IgD-negative memory B cell (primary cell): Measurements from ENCODE around the gene DUSP7. TPM values are rescaled to one million over a fixed set of nuclear protein-coding genes. Genes with fewer than 3 reads are reported as not detected.

Source experiments
- H3K27ac Mint-ChIP-seq, 3 donors: one replicate each; pipeline ENCODE4 v1.8.0; 2020 to 2022; ENCODE audit warnings: mild to moderate bottlenecking in 3 of 3, mixed read lengths in 3 of 3, moderate library complexity in 1 of 3
- H3K27me3 Mint-ChIP-seq: one replicate; pipeline ENCODE4 v1.8.0; 2021; ENCODE audit warnings: mixed read lengths
- H3K36me3 Mint-ChIP-seq: one replicate; pipeline ENCODE4 v1.8.0; 2020; ENCODE audit warnings: mild to moderate bottlenecking, mixed read lengths
- H3K4me1 Mint-ChIP-seq, 3 donors: one replicate each; pipeline ENCODE4 v1.8.0; 2020 to 2022; ENCODE audit warnings: mixed read lengths in 3 of 3, mild to moderate bottlenecking in 1 of 3
- H3K4me3 Mint-ChIP-seq, 4 donors: one replicate each; pipeline ENCODE4 v1.8.0; 2020 to 2022; ENCODE audit warnings: mild to moderate bottlenecking in 4 of 4, mixed read lengths in 4 of 4, moderate library complexity in 3 of 4
- H3K9me3 Mint-ChIP-seq, 3 donors: one replicate each; pipeline ENCODE4 v1.8.0; 2020 to 2021; ENCODE audit warnings: mixed read lengths in 3 of 3, mild to moderate bottlenecking in 1 of 3
- polyA plus RNA-seq: library from polyadenylated mRNA; unstranded; fragments of 300-500 nt; fragmentation: Illumina TruSeq; gene quantifications from one replicate; pipeline ENCODE4 v1.2.3, GENCODE V29; 2021

The DUSP7 gene
- polyA plus RNA-seq, 1 donor from 2014 or later: 1.1 TPM

DNA sequence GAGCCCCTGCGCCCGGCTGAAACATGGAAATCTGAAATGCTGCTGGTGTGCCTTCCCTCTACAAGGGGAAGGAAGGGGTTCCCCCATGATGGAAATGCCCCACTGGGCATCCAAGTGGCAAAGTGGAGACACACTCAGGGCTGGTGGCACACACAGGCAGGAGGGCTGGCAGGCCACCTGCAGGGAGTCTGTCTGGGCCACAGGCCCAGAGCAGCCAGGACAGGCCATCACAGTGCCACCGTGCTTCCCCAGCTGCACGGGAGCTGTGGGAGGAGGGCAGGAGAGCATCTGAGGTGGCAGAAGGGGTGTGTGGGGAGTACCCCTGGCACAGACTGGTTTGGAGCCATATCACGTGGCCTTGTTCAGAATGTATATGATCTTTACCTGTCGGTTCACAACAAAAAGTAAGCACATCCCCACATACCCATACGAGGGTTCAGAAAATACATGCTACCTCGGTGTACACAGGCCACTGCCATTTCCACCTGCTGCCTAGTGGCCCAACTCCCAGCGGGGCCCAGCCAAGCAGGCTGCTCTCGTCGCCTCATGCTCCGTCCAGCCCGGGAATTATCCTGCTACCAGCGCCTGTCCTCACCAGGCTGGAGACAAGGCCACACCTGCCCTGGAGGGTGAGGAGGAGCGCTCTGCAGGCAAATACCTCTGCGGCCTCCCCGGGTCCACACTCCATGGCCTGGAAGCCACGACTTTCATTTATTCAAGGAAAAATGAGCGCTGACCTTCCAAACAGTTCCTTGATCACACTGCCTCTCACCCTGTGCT, 22.6 kb upstream of the DUSP7 start:
- peaks cover 0 to 1% (median 0%) of the 10 kb centered on the region in 3 donors for H3K4me1 Mint-ChIP-seq
- H3K27ac Mint-ChIP-seq: no peak overlapping the region

DNA sequence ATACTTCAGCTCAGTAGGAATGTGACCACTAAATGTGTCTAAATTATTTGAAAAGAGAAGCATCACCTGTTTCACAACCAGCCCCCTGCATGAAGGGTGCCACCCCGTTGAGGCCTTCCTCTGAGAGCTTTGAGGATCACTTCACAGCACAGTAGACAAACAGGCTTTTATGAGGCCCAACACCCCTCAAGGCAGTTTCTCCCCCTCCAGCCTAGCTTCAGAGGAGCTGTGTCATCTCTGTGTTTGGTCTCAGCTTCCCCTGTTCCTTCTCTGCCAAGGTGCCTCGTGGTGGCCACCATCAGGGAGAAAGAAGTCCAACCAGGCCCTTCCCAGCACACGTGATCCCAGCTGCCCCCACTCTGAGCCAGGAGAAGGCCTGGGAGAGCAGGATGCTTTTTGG, 21.6 kb upstream of the DUSP7 start:
- H3K27me3 Mint-ChIP-seq: no peaks in the 10 kb centered on the region
- no peak overlapping the region for H3K27ac Mint-ChIP-seq
- H3K4me1 Mint-ChIP-seq: peaks cover 0 to 1% (median 0%) of the 10 kb centered on the region in 3 donors
- no peak overlapping the region for H3K4me3 Mint-ChIP-seq
- no peaks in the 10 kb centered on the region for H3K9me3 Mint-ChIP-seq
- peaks cover 4% of the 10 kb centered on the region for H3K36me3 Mint-ChIP-seq

More for the DNA sequence above, 22.6 kb upstream of the DUSP7 start:
- no peak overlapping the region for H3K4me3 Mint-ChIP-seq
- peaks cover 2% of the 10 kb centered on the region for H3K36me3 Mint-ChIP-seq
- no peaks in the 10 kb centered on the region for H3K9me3 Mint-ChIP-seq
- H3K27me3 Mint-ChIP-seq: no peaks in the 10 kb centered on the region

DNA sequence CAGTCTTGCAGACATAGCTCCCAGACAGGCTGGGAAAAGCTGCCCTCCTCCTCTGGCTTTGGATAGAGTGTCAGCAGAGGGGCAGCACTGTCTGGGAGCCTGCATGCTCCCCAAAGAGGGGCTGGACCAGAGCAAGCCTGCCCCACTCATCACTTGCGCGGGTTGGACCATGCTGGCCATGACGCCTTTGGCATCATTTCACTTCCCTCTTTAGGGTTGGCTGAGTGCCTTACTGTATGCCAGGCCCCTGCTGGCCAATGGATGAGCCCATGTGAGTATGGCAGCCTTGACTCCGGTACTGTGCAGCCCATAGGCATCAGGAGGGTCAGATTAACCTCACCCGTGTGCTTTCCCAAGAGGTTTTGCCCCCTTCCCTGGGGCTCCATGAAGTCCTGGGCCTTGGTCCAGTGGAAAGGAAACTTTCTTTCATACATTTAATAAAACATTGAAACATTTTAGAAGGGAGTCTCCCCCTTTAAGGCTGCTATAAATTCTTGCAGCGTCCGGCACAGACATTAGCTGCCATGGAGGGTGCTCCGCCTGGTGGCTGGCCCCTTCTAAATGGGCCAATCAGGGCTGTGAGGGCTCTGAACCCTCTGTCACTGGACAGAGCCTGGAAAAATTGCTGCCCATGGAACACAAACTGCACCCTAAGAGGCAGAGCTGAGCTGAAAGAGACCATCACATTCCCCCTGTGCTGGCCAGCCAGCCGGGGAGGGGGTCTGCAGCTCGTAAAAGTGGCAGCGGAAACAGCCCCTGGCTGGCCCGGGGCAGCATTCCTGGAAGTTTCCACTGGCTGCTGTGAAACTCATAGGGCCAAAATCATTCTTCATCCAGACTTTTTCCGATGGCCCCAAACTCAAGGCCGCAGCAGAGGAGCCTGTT, 20.8 kb upstream of the DUSP7 start:
- Mint-ChIP-seq H3K27me3 (no peaks in the 10 kb centered on the region), H3K27ac (no peak overlapping the region), H3K36me3 (peaks cover 4% of the 10 kb centered on the region), H3K9me3 (no peaks in the 10 kb centered on the region), H3K4me1 (peaks cover 0 to 1% (median 0%) of the 10 kb centered on the region in 3 donors), H3K4me3 (no peak overlapping the region)

DNA sequence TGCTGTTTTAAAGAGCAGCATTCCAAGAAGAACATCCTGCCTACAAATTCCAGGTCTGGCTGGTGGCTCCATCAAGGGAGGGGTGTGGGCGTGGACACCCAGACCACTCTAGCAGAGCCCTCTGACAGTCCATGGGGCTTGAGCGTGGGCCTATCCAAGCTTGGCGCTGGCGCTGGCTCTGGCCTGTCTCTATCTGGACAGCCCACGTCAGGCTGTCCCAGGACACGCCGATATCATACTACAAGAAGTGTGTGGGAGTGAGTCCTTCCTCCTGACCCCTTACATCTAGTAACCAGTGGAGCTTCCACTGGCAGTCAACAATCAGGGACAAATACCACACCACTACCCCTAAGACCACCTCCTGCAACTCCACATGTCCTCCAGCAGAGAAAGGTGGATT, 17.1 kb upstream of the DUSP7 start:
- Mint-ChIP-seq H3K27ac (no peak overlapping the region), H3K4me3 (no peak overlapping the region), H3K27me3 (no peaks in the 10 kb centered on the region), H3K9me3 (no peaks in the 10 kb centered on the region), H3K4me1 (peaks cover 0 to 1% (median 0%) of the 10 kb centered on the region in 3 donors), H3K36me3 (peaks cover 4% of the 10 kb centered on the region)

DNA sequence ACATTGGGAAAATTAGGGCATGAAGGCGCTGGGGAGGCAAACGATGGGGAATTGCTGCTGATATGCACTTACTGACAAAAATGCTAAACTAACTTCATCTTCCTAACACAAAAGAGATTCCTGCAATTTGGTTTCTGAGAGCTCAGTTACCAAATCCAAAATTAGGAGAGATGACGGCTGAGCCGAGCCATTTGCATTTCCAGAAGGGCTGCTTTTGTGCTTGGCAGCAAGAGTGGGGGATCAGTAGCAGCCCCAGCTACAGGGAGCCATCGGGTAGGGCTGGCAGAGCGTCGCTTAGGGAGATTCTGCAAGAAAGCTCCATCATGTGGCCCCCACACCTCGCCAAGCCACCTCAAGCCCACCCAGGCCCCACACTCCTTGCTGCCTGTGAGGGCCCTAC, 16.1 kb upstream of the DUSP7 start:
- H3K4me3 Mint-ChIP-seq: no peak overlapping the region
- H3K36me3 Mint-ChIP-seq: peaks cover 4% of the 10 kb centered on the region
- no peaks in the 10 kb centered on the region for H3K27me3 Mint-ChIP-seq
- no peaks in the 10 kb centered on the region for H3K9me3 Mint-ChIP-seq
- no peak overlapping the region for H3K27ac Mint-ChIP-seq
- peaks cover 0 to 1% (median 0%) of the 10 kb centered on the region in 3 donors for H3K4me1 Mint-ChIP-seq

DNA sequence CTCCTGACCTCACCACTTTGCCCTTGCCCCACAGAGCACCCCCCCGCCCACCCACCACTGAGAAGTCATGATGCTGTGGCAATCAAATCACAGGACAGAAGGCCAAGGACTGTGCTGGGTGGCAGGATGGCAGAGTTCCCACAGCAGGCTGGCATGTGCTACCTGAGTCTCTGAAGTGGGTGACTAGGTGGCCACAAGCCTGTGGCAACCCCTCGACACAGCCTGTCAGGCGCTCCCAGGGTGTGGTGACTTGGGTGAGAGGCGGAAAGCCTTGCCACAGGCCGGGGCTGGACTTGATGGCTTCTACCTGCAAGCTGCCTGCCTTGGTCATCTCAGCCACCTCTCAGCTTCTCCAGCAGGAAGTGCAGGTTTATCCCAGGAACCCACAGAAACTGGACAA, 15.6 kb upstream of the DUSP7 start:
- H3K9me3 Mint-ChIP-seq: no peaks in the 10 kb centered on the region
- H3K4me3 Mint-ChIP-seq: no peak overlapping the region
- H3K36me3 Mint-ChIP-seq: peaks cover 4% of the 10 kb centered on the region
- H3K27ac Mint-ChIP-seq: no peak overlapping the region
- H3K27me3 Mint-ChIP-seq: no peaks in the 10 kb centered on the region
- H3K4me1 Mint-ChIP-seq: peaks cover 0 to 1% (median 0%) of the 10 kb centered on the region in 3 donors

DNA sequence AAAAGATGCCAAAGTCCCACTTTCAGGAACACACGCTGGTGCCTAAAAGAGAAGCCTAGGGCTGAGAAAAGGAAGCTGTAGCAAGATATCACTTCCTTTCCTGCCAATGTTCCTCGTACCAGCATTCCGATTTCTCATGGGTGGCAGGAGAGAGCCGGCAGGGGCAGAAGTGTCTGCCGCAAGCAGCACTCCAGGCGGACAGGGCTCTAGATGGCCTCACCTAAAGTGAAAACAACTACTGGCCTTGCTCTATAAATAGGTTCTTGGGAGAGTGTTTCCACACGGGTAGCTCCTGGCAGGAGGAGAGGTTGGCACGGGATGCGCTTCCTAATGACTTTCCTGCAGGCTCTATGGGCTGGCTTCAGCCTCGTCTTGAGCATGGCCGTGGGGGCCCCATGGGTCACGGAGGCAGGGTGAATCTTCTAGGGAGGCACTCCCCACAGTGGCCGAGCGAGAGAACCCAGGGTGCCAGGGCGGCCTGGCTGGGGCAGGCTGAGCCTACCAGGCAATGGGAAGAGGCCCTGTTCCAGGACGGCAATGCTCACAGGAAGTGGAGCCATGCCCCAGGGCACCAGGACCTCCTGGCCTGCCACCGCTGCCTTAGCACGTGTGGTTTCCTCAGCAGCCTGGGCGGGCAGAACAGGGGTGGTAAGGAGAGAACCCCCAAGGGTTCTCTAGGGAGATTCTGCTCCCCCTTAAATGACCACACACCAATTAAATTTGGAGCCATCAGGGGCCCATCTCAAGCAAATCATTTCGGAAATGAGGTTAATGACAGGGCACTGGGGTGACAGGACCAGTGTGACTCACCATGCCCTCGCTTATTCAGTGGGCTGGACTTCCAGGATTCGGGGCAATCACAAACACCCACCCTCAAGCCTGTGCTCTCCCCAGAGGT, 14.6 kb upstream of the DUSP7 start:
- Mint-ChIP-seq H3K4me1 (peaks cover 0 to 1% (median 0%) of the 10 kb centered on the region in 3 donors), H3K36me3 (peaks cover 4% of the 10 kb centered on the region), H3K27me3 (no peaks in the 10 kb centered on the region), H3K9me3 (no peaks in the 10 kb centered on the region), H3K27ac (peak overlapping the region in 1 of 3 donors; percentile 58), H3K4me3 (no peak overlapping the region)

DNA sequence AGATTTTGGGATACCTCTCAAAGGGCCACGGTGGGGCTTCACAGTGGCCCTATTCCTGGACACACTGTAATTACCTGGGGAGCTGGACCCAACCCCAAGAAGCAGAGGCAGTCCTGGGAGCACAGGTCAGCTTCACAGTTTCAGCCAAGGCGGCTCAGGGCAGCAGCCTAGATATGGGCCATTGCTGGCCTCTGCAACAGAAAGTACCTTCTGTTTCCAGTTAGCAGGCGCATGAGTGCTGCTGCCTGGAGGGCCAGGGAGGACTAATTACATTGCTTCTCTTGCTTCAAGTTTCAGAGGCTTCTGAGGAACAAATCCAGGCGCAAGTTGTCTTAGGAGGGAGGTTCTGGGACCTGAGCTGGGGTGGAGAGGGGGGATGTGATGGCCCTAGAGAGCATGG, 13.5 kb upstream of the DUSP7 start:
- Mint-ChIP-seq H3K27me3 (no peaks in the 10 kb centered on the region), H3K27ac (no peak overlapping the region), H3K36me3 (peaks cover 4% of the 10 kb centered on the region), H3K9me3 (no peaks in the 10 kb centered on the region), H3K4me3 (peak overlapping the region in 1 of 4 donors; percentile 28), H3K4me1 (no peaks in the 10 kb centered on the region)

DNA sequence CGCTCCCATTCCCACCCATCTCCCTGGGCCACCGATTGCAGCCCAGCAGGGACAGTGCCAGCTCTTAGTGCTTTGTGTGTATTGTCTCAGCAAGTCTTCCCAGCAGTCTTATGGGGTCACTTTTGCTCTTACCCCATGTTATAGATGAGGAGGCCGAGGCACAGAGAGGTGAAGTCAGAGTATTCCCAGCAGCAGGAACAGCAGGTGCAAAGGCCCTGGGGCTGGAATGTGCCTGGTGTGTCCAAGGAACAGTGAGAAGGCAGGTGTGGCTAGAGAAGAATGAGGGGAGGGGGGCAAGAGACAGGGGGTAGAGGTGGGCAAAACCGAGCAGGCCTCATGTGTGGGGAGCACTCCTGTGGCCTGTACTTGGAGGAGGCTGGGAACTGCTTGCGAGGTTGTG, 12.8 kb upstream of the DUSP7 start:
- Mint-ChIP-seq H3K27me3 (no peaks in the 10 kb centered on the region), H3K9me3 (no peaks in the 10 kb centered on the region), H3K4me1 (no peaks in the 10 kb centered on the region), H3K36me3 (peaks cover 2% of the 10 kb centered on the region), H3K4me3 (no peak overlapping the region), H3K27ac (no peak overlapping the region)

DNA sequence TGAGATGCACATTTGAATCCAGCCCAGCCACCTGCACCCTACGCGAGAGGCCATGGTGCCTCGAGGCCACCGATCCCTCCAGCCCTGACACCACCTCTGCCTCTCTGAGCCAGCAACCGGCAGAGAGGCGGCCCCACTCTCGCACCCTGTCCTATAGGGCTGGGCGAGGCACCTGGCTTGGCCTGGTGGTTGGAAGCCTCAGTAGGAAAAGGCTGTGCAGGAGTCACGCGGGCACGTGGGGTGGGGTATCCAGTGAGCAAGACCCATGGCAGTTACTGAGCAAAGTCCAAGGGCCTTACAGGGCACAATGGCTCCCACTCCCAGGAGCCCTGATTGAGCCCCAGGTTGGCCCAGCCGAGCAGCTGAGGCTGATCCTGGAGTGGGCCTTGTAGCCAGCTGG, 12.4 kb upstream of the DUSP7 start:
- no peaks in the 10 kb centered on the region for H3K9me3 Mint-ChIP-seq
- H3K36me3 Mint-ChIP-seq: peaks cover 2% of the 10 kb centered on the region
- H3K27me3 Mint-ChIP-seq: no peaks in the 10 kb centered on the region
- H3K4me3 Mint-ChIP-seq: no peak overlapping the region
- no peak overlapping the region for H3K27ac Mint-ChIP-seq
- no peaks in the 10 kb centered on the region for H3K4me1 Mint-ChIP-seq

DNA sequence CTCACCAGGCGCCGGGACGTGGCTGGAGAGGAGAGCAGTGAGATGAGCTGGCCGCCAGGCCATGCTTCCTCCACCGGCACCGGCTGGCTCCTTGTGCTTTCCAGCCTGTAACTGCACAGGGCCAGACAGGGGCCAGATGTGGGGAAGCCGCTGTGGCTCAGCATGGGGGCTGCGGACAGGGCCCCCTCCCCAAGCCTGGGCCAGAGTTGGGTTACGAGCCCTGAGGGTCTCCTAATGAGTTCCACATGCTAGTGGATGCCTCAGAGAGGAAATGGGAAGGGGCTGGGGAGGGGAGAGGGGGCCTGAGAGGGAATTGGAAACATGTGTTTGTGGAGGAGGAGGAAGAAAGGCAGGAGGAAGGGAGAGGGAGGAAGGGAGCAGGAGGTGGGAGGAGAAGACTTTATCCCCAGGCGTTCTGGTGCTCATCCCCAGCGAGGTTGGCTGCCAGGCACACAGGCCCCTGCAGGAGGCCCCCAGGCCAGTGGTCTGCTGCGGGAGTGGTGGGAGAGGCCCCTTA, 11.7 kb upstream of the DUSP7 start:
- no peaks in the 10 kb centered on the region for H3K4me1 Mint-ChIP-seq
- H3K9me3 Mint-ChIP-seq: no peaks in the 10 kb centered on the region
- no peaks in the 10 kb centered on the region for H3K36me3 Mint-ChIP-seq
- H3K27ac Mint-ChIP-seq: no peak overlapping the region
- no peak overlapping the region for H3K4me3 Mint-ChIP-seq
- H3K27me3 Mint-ChIP-seq: no peaks in the 10 kb centered on the region

DNA sequence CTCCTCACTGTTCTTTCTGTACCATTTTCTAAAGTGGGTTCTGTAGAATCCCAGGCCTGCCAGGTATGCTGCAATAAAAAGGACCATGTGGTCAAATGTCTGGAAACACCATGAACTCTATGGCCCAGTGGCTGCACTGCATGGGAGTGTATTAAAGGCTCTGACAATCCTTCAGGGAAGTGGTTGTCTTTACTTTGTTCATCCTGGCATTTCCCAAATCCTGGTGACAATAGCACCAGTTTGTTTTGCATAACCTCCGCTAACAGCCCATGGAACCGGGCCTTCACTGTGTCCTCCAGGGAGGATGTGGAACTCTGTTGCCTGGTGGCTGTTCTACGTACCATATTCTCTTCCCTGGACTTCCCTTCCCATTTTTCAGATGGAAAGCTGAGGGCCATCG, 11.2 kb upstream of the DUSP7 start:
- no peak overlapping the region for H3K27ac Mint-ChIP-seq
- H3K36me3 Mint-ChIP-seq: no peaks in the 10 kb centered on the region
- H3K4me3 Mint-ChIP-seq: no peak overlapping the region
- no peaks in the 10 kb centered on the region for H3K27me3 Mint-ChIP-seq
- peaks cover under 1 to 3% (median 2%) of the 10 kb centered on the region in 3 donors for H3K4me1 Mint-ChIP-seq
- no peaks in the 10 kb centered on the region for H3K9me3 Mint-ChIP-seq

DNA sequence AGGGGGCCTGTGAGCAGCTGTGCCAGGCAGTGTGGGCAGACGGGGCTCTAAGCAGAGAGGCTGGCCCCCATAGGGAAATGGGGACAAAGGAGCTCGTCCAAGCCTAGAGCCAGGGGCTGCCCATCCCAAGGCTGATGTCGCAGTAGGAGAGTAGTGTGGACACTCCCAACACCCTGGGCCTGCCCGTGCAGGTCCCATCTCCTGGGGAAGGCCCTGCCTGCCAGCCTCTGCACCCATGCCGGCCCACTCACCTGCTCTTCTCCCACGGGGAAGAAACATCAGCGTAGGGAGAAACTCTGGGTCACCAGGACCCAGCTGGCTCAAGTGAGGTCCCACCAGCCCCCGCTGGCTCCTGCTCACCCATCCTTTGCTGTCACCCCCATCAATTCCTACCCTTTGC, 10.7 kb upstream of the DUSP7 start:
- Mint-ChIP-seq H3K4me3 (no peak overlapping the region), H3K36me3 (no peaks in the 10 kb centered on the region), H3K27me3 (no peaks in the 10 kb centered on the region), H3K4me1 (peaks cover 6 to 8% (median 6%) of the 10 kb centered on the region in 3 donors), H3K9me3 (no peaks in the 10 kb centered on the region), H3K27ac (no peak overlapping the region)

DNA sequence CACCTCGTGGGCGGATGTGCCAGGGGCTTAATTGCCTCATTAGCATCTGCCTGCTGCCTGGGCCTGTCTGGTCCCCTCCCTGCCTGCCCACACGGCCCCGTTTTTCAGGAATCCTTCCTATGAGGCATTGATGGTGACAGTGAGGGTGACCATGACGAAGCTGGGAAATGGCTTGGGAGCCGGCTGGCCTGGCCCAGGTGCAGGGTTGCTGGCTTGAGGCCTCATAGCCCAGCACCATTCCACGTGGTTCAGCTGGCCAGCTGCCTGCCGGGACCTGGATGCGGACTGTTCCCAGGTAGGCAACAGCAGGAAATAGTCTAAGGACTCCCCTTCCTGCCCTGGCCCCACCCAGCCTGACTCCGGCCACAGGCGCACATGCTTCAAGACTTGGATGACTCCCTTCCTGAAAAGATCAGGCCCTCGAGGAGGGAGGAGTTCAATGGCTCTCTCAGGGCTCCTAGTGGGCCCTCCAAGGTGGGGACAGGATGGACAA, 8.9 kb upstream of the DUSP7 start:
- H3K9me3 Mint-ChIP-seq: no peaks in the 10 kb centered on the region
- no peaks in the 10 kb centered on the region for H3K36me3 Mint-ChIP-seq
- peaks cover 7 to 15% (median 11%) of the 10 kb centered on the region in 3 donors for H3K4me1 Mint-ChIP-seq
- no peaks in the 10 kb centered on the region for H3K27me3 Mint-ChIP-seq
- H3K27ac Mint-ChIP-seq: no peak overlapping the region
- no peak overlapping the region for H3K4me3 Mint-ChIP-seq
